Right kidney (tissue), 1 donor: ENCODE data around the gene TMOD1.
"Not testable (repeated sequence)": the region's sequence is repeated elsewhere in the genome, so short reads cannot be mapped to it uniquely, and the experiment has no call there.

Source experiments
- DNase-seq: peaks from one replicate; pipeline ENCODE4 v3.0.0-alpha.2; 2016

TMOD1 gene

GRCh38 chr9:97498846-97499245 lies 2.6 kb upstream of the TMOD1 start:
- DNase-seq, result not testable (repeated sequence)

- no peak for DNase-seq
These were observed 1.2 kb upstream of the TMOD1 start for GRCh38 chr9:97500263-97500662.

- DNase-seq, result no peak
These were observed 695 bp upstream of the TMOD1 start for GRCh38 chr9:97500765-97501176.

GRCh38 chr9:97501972-97502221 lies 431 bp downstream of the TMOD1 start:
- no peak for DNase-seq

- DNase-seq, result peak; percentile 52
These were observed 937 bp downstream of the TMOD1 start for GRCh38 chr9:97502222-97502983.

- DNase-seq, result no peak
These were observed 1.8 kb downstream of the TMOD1 start for GRCh38 chr9:97502984-97503861.

- no peak for DNase-seq
These were observed 2.4 kb downstream of the TMOD1 start for GRCh38 chr9:97503862-97504210.

GRCh38 chr9:97504381-97505216 lies 3.1 kb downstream of the TMOD1 start:
- no peak for DNase-seq

- no peak for DNase-seq
These were observed 4.4 kb downstream of the TMOD1 start for GRCh38 chr9:97505845-97506244.

GRCh38 chr9:97506306-97506705 lies 4.8 kb downstream of the TMOD1 start:
- DNase-seq, result no peak

GRCh38 chr9:97506787-97507186 lies 5.3 kb downstream of the TMOD1 start:
- no peak for DNase-seq

GRCh38 chr9:97507428-97507984 lies 6.0 kb downstream of the TMOD1 start:
- DNase-seq, result no peak

- no peak for DNase-seq
These were observed 7.4 kb downstream of the TMOD1 start for GRCh38 chr9:97508852-97509251.

- DNase-seq, result no peak
These were observed 9.6 kb downstream of the TMOD1 start for GRCh38 chr9:97510797-97511654.

- DNase-seq, result no peak
These were observed 10.4 kb downstream of the TMOD1 start for GRCh38 chr9:97511655-97512427.

- DNase-seq, result no peak
These were observed 11.6 kb downstream of the TMOD1 start for GRCh38 chr9:97512966-97513560.

- DNase-seq, result no peak
These were observed 13.1 kb downstream of the TMOD1 start for GRCh38 chr9:97514531-97514930.

- no peak for DNase-seq
These were observed 14.2 kb downstream of the TMOD1 start for GRCh38 chr9:97515662-97516061.

GRCh38 chr9:97516111-97516510 lies 14.6 kb downstream of the TMOD1 start:
- no peak for DNase-seq

GRCh38 chr9:97517331-97518089 lies 16.0 kb downstream of the TMOD1 start:
- DNase-seq, result no peak
